ENCODE data around the gene GLRA2.

GLRA2 gene

GRCh38 chrX:14712096-14712495, 182.8 kb downstream of the GLRA2 start:
- FAIRE-seq = no peak

GRCh38 chrX:14717949-14718348, 188.6 kb downstream of the GLRA2 start:
- no peak for FAIRE-seq

DNA sequence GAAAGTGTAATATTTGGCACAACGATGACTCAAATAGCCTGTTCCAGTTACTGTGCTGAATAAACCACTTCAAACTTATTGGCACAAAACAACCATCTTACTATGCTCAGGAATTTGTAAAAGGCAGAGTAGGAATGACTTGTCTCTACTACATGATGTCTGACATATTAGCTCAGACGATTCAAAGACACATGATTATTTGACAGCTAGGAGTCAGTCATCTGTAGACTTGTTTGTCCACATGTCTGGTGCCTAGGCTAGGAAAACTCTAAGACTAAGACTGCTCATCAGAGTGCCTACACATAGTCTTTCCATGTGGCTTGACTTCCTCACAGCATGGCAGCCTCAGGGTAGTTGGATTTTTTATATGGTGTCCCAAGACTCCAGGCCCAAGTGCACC, 189.1 kb downstream of the GLRA2 start:
- FAIRE-seq = no peak

DNA sequence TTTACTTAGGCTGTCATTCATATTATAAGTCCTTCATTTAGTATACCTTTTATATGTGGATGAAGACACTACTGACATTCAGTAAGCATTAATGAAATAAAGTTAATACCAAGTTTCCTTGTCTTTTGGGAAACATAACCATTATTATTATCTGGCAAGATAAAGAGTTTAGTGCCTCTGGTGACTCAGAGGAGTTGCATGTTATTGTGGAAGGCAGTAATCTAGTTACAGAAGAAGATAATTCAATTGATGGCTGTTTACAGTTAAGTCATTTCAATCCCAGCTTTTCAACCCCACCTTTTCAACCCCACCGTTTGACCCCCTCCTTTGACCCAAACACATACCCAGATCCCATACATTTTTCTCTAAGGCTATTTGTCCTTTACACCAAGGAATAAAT, 199.7 kb downstream of the GLRA2 start:
- FAIRE-seq = no peak

- FAIRE-seq = no peak
These were observed 209.3 kb downstream of the GLRA2 start for GRCh38 chrX:14738643-14739042.

GRCh38 chrX:14753441-14753840, 224.1 kb downstream of the GLRA2 start:
- no peak for FAIRE-seq

DNA sequence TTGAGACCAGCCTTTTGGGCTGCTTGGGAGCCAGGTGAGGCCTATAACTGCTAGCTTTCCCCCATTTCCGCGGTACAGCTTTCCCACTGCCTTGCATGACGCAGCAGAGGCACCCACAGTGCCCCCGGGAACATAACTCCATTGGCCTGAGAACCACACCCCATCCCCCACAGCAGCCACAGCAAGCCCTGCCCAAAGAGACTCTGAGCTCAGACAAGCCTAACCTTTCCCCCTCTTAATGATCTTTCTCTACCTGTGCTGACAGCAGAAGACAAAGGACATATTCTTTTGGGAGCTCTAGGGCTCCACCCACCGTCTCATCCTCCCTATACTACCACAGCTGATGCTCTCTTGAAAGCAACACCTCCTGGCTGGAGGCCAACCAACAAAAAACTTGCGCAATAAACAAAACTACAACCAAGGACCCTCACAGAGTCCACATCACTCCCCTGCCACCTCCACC, 228.7 kb downstream of the GLRA2 start:
- no peak for FAIRE-seq

- no peak for FAIRE-seq
These were observed 246.1 kb downstream of the GLRA2 start for GRCh38 chrX:14775416-14775815.

- FAIRE-seq = no peak
These were observed 247.6 kb downstream of the GLRA2 start for GRCh38 chrX:14776901-14777300.

- no peak for FAIRE-seq
These were observed 248.2 kb downstream of the GLRA2 start for GRCh38 chrX:14777525-14777924.

- peak; percentile 21 for FAIRE-seq
These were observed 250.2 kb downstream of the GLRA2 start for GRCh38 chrX:14779580-14779979.
